Body of pancreas (tissue), 4 donors: ENCODE results near the gene HMX1. TPM values are rescaled to one million over a fixed set of nuclear protein-coding genes. Genes with fewer than 3 reads are reported as not detected.

Experiments used
- ATAC-seq: fragments of 150-250 bp; one replicate; pipeline ENCODE4 v1.9.1; 2016
- DNase-seq, 4 donors: peaks; one replicate each; pipeline ENCODE4 v3.0.0-alpha.2; 2019
- H3K27ac ChIP-seq, 4 donors: fragments of 200-600 bp; sonication (generic); 1 replicate in 3 of 4; 2 replicates in 1 of 4; pipeline versions ENCODE4 v1.5.1 to v1.6.1; 2016 to 2019; ENCODE audit warnings: mild to moderate bottlenecking in 1 of 4, mixed read lengths in 1 of 4, moderate library complexity in 1 of 4
- H3K27me3 ChIP-seq, 2 donors: fragments of 200-600 bp; sonication (generic); one replicate each; pipeline ENCODE4 v1.6.0; 2016; ENCODE audit warnings: mild to moderate bottlenecking in 1 of 2
- H3K36me3 ChIP-seq, 2 donors: fragments of 200-600 bp; sonication (generic); replicated peaks in 1 of 2; 2 replicates each; pipeline ENCODE4 v1.5.1; 2016; ENCODE audit warnings: low read depth in 2 of 2; ENCODE audit not compliant: insufficient read depth in 1 of 2
- H3K4me1 ChIP-seq: fragments of 200-600 bp; sonication (generic); one replicate; pipeline ENCODE4 v1.6.0; 2016
- H3K4me3 ChIP-seq, 2 donors: fragments of 200-600 bp; sonication (generic); 1 replicate in 1 of 2; 2 replicates in 1 of 2; pipeline ENCODE4 v1.5.1; 2016 to 2019
- H3K9me3 ChIP-seq, 3 donors: fragments of 200-600 bp; sonication (generic); 1 replicate in 2 of 3; 2 replicates in 1 of 3; pipeline ENCODE4 v1.5.1; 2016
- POLR2A ChIP-seq, 3 donors: fragments of 450-650 bp; IDR thresholded peaks; one replicate each; pipeline ENCODE4 v1.6.1; 2016; ENCODE audit warnings: antibody characterized with exemption in 3 of 3, mild to moderate bottlenecking in 2 of 3
- WGBS, 2 donors: methylation state at CpG; one replicate each; pipeline ENCODE4 v1.1.5; 2017; 5-methylcytosine and 5-hydroxymethylcytosine counted together
- intact Hi-C: fragments of 100-400 bp; cut with DNase I; formaldehyde crosslinking; loops from one replicate; pipeline ENCODE4 v1.15.1; 2023
- total RNA-seq, 2 donors: library from RNA; depleted of rRNA; stranded (reverse); fragments of >200 nt; gene quantifications; one replicate each; pipeline ENCODE4 v1.1.0, GENCODE V29; 2016
- TF ChIP-seq, protein P1 (sequence below), 7 experiments: fragments of 450-650 bp in 4 of 7; fragments of 200-600 bp in 3 of 7; sonication (generic) in 3 of 7; IDR thresholded peaks; one replicate each; pipeline ENCODE4 v1.5.1; 2016 to 2019; ENCODE audit warnings: antibody characterized with exemption in 7 of 7

Gene HMX1
- total RNA-seq, 2 donors from 2014 or later, result not detected

DNA sequence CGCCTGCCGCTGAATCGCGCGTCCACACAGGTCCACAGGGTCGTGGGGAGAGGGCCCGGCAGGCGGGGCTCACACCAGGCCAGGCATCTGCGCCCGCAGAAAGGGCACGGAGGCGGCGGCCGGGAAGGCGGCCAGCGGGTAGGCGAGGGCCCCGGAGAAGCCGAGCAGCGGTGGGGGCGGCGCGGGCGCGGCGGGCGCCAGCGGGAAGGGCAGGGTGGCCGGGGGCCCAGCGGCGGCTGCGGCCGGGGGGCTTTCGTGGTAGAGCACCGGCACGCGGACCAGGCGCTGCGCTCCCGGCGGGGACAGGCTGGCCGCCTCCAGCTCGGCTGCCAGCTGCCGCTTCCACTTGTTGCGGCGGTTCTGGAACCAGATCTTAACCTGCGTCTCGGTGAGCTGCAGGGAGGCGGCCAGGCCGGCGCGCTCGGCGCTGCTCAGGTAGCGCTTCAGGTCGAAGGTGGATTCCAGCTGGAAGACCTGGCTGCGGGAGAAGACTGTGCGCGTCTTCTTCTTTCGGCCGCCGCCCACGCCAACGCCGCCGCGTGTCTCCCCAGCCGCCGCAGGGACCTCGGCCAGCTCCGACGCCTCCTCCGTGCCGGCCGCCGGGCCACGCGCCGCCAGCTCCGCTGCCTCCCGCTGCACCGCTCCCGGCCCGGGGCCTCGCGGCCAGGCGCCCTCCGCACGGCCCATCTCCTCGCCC, 3.9 kb downstream of the HMX1 start:
- intact Hi-C loops, result no loop called here
- Histone ChIP-seq H3K27me3 (peaks cover 0 to 25% of the 10 kb centered on the region in 2 donors), H3K27ac (no peak overlapping the region), H3K4me3 (no peak overlapping the region), H3K4me1 (peaks cover 12% of the 10 kb centered on the region), H3K36me3 (no peaks in the 10 kb centered on the region), H3K9me3 (no peaks in the 10 kb centered on the region)
- WGBS, 2 donors, result 0 to 1% methylated on average over 12 to 80 of the region's 90 CpGs
- no peak for DNase-seq
- no peak for TF ChIP-seq POLR2A (IDR thresholded peaks at IDR 0.05)
- TF ChIP-seq, protein P1, sequence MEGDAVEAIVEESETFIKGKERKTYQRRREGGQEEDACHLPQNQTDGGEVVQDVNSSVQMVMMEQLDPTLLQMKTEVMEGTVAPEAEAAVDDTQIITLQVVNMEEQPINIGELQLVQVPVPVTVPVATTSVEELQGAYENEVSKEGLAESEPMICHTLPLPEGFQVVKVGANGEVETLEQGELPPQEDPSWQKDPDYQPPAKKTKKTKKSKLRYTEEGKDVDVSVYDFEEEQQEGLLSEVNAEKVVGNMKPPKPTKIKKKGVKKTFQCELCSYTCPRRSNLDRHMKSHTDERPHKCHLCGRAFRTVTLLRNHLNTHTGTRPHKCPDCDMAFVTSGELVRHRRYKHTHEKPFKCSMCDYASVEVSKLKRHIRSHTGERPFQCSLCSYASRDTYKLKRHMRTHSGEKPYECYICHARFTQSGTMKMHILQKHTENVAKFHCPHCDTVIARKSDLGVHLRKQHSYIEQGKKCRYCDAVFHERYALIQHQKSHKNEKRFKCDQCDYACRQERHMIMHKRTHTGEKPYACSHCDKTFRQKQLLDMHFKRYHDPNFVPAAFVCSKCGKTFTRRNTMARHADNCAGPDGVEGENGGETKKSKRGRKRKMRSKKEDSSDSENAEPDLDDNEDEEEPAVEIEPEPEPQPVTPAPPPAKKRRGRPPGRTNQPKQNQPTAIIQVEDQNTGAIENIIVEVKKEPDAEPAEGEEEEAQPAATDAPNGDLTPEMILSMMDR (IDR thresholded peaks at IDR 0.05), result no peak
- no peak for ATAC-seq

DNA sequence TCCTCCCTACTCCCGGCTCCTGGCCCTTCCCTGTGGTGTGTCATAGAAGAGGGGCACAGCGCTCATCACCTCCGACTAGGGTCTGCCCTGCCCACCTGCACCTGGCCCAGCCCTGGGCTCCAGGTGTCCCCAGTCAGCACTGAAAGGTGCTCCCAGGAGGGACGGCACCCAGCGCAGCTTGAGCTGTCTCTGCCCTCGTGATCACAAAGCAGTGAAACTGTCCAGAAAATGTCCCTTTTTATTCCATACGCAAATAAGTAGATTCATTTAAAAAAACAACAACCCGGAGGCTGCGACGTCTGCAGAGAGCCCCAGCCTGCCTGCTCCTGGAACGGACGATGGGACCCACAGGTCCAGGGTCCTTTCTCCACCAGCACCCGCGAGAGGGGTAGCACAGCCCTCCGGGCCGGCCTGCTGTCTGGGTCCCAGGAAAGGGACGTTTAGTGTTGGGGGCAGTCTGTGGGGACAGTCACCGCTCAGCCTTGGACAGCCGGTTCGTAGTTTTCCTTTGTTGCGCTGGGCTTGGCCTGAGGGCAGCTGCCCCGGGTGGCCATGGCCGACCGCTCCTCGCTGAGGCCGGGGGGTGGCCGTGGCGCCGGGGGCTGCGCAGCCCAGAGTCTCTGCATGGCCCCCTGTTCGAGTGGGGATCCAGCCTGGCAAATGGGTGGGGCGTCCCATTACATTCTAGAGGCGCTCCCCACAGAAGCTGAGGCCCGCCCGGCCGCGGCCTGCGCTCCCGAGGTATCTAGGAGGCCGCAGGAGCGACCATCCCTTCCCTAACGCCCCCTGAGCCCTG, 4.6 kb downstream of the HMX1 start:
- no peaks in the 10 kb centered on the region for H3K9me3 ChIP-seq
- peaks cover 0 to 25% of the 10 kb centered on the region in 2 donors for H3K27me3 ChIP-seq
- H3K4me3 ChIP-seq, result no peak overlapping the region
- TF ChIP-seq, protein P1 (IDR thresholded peaks at IDR 0.05), result no peak
- TF ChIP-seq POLR2A (IDR thresholded peaks at IDR 0.05), result no peak
- H3K4me1 ChIP-seq, result peaks cover 5% of the 10 kb centered on the region
- ATAC-seq (no peak), DNase-seq (no peak)
- intact Hi-C loops, result no loop called here
- H3K27ac ChIP-seq, result no peak overlapping the region
- no peaks in the 10 kb centered on the region for H3K36me3 ChIP-seq
- WGBS, 2 donors, result 3% methylated on average over 25 to 42 of the region's 42 CpGs

DNA sequence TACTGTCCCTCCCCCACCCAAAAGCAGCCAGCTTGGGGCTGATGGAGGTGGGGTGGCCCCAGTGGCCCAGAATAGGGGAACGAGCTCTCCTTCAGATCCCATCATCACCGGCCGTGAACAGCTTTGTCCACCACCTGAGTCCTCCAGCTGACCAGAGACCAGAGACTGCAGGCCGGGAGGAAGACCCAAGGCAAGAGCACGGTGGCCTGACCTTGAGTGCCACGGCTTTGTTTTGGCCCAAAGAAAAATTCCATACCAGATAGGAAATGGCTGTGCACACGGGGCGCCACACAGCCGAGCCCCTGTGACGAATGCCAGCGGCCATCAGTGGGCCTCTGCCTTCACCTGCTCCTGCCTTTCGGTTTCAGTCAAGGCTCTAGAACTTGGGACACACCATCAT, 5.2 kb downstream of the HMX1 start:
- H3K4me1 ChIP-seq, result peaks cover 9% of the 10 kb centered on the region
- no peak for DNase-seq
- no peak overlapping the region for H3K27ac ChIP-seq
- no peak overlapping the region for H3K4me3 ChIP-seq
- H3K27me3 ChIP-seq, result peaks cover 0 to 30% of the 10 kb centered on the region in 2 donors
- no peaks in the 10 kb centered on the region for H3K9me3 ChIP-seq
- no peaks in the 10 kb centered on the region for H3K36me3 ChIP-seq
- no peak for TF ChIP-seq POLR2A (IDR thresholded peaks at IDR 0.05)
- TF ChIP-seq, protein P1 (IDR thresholded peaks at IDR 0.05), result no peak
- intact Hi-C loops, result no loop called here
- ATAC-seq, result no peak
- 8 to 12% methylated on average over 6 to 12 of the region's 12 CpGs for WGBS, 2 donors

DNA sequence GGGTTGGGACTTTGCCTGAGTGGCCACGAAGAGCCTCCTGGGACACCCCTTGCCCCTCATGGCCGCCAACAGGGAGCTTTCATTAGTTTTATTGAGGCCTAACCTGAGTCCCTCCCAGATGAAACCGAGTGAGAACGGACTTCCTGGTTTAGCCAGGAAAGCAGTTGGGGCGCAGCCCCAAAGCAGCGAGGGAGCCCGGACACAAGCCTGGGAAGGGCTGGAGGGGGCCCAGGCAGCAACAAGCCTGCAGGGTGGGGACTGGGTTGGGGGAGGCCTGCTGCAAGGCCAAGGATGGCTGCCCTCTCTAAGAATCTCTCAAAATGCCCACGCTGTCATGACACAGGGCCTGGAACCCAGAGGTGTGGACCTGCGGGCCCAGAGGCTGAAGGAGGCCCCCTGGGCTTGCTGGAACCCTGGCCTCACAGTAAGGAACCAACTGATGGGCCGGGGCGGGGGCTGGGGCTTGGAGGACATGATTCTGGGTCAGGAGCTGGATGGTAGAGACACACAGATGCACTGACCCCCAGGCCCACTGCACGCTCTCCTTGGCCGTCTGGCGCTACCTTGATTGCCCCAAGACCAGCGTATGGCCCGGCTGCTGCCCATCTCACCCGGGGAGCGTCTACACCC, 5.8 kb downstream of the HMX1 start:
- Histone ChIP-seq H3K9me3 (no peaks in the 10 kb centered on the region), H3K36me3 (no peaks in the 10 kb centered on the region), H3K27me3 (peaks cover 0 to 30% of the 10 kb centered on the region in 2 donors), H3K27ac (no peak overlapping the region), H3K4me1 (peaks cover 11% of the 10 kb centered on the region), H3K4me3 (no peak overlapping the region)
- no peak for ATAC-seq
- TF ChIP-seq POLR2A (IDR thresholded peaks at IDR 0.05), result no peak
- TF ChIP-seq, protein P1 (IDR thresholded peaks at IDR 0.05), result no peak
- intact Hi-C loops, result no loop called here
- DNase-seq, result no peak
- WGBS, 2 donors, result 31 to 32% methylated on average over 7 to 18 of the region's 18 CpGs
